ENCODE results near the gene WFDC2.
"Not testable (repeated sequence)": the region's sequence is repeated elsewhere in the genome, so short reads cannot be mapped to it uniquely, and the experiment has no call there.

Gene WFDC2

DNA sequence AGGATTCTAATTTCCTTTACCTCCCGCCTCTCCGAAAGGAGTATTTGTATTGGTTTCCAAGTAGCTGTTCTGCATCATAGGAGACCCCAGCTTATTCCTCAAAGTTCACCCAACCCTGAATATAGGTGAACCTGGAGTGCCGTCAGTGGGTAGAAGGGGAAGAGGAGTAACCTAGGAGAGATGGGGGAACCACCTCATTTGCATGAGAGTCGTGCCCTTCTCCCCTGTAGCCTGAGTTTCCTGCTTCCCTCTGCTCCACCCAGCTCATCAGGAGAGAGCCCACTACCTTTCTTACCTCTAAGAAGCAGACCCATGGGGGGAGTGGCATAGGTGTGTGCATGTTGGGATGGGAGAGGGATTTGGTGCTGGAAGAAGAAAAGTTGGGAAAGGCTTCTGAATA is 17.3 kb upstream of the WFDC2 start:
- no peak for DNase-seq (ENCODE audit: low spot score)

DNA sequence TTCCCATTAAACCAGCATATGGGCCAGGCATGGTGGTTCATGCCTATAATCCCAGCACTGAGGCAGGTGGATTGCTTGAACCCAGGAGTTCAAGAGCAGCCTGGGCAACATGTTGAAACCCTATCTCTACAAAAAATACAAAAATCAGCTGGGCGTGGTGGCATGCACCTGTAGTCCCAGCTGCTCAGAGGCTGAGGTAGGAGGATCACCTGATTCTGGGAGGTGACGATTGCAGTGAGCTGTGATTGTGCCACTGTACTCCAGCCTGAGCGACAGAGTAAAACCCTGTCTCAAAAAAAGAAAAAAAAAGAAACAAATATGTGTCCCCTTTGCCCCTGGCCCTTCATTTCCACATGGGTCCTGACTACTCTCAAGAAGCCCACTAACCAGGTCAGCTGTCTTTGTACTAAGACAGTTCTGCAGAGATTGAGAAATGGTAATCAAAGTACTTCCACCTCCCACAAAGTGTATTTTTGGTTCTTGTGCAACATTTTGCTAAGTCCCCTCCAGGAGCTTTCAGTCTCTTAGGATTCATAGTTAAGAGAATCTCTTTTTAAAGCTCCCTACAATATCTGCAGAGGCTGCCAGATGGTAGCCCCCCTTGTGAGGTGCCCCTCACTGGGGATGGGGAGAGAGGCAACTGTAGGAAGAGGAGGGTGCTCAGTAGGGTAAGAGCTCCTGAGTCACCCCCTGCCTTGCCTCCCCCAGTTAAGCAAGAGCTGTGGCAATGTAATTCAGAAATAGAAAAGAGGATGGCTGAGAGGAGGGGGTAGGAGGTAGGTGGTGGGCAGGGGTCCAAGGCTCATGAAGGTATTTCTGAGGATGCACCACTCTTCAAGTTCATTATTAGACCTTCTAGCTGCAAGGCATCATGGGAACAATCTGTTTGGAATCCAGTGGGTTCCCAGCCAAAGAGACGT is 16.5 kb upstream of the WFDC2 start:
- DNase-seq (ENCODE audit: low spot score) = no peak

DNA sequence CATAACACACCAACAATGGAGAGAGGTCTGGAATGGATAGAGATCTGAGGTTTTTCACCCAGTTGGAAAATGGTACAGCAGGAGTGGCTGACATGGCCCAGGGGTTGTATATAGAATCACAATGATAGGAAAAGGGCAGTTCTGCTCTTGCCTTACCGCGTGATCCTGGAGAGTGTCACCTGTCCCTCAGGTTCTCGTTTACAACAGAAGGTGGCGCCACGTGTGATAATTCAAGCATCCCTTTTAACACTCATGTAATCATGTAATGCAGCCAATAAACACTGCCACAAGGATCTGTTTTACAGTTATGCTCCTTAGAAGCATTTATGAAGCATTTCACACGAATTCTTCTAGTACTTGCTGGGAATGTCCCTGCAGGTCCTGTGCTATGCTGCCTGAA is 12.9 kb upstream of the WFDC2 start:
- no peak for DNase-seq (ENCODE audit: low spot score)

DNA sequence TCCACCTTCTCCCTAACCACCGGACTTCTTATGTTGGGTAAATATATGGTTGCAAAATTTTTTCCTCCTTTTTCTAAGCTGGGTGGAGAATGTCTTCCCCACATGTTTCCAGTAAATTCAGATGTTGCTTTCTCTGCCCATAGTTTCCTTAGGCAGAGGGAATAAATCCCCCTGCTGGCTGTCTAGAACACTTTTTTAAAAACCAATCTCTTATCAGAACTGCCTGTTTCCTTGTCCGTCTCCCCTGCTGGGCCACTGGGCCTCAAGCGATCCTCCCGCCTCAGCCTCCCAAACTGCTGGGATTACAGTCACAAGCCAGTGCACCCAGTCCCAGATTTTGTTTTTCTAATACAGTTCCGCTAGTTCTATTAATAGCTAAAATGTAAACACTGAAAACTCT is 9.9 kb upstream of the WFDC2 start:
- no peak for DNase-seq (ENCODE audit: low spot score)

DNA sequence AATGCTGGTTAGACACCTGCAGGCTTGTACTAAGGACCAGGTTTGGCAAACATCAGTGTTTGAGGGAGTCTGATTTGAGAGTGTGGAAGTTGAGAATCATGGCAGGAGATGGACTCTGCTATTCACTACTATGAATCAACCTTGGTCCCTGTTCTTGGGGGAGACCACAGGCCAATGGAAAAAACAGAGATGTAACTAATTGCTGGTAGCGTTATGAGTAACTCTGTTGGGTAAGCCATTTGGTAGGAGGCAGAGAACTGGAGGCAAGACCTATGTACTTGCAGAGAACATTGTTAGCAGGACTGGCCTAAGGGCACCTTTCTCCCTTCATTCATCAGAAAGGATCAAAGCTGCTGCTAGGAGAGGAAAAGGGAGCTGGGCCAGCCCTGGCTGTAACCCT is 8.3 kb upstream of the WFDC2 start:
- DNase-seq (ENCODE audit: low spot score) = no peak

DNA sequence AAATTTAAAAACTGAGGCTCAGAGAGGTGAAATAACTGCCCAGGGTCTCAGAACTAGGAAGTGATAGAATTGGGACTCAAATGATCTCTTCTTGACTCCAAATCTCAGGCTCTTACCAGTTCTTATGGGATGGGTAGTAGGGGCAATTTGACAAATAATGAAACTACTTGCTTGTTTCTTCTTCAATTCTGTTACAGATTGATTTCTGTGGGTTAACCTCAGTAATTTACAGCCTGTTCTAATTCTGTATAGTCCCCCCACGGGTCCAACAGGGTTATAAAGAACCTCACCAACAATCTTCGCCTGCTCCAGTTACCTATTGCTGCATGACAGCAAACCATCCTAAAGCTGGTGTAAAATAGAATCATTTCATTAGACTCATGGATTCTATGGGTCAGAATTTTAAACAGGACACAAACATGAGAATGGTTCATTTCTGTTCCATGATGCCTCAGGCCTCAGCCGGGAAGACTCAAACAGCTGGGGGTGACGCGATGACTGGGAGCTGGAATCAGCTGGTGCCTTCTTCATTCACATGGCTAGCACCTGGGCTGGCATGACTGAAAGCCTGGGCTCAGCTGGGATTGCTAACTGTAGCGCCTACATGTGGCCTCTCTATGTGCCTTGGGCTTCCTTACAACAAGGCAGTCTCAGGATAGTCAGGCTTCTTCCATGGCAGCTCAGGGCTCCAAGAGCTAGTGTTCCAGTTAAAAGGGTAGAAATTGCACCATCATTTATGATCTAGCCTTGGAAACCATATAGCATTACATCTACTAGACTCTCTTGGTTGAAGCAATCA is 6.6 kb upstream of the WFDC2 start:
- no peak for DNase-seq (ENCODE audit: low spot score)

DNA sequence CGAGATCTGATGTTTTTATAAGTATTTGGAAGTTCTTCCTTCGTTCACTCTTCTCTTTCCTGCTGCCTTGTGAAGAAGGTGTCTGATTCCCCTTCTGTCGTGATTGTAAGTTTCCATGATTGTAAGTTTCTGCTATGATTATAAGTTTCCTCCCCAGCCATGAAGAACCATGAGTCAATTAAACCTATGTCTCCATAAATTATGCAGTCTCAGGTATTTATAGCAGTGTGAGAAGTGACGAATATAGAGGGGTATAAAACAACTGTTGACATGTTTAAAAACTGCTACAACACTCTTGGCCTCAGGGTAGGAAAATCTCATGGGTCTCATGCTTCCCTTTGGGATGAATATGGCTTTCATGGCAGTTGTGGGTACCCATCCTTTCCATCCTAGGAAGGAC is 5.8 kb upstream of the WFDC2 start:
- no peak for DNase-seq (ENCODE audit: low spot score)

DNA sequence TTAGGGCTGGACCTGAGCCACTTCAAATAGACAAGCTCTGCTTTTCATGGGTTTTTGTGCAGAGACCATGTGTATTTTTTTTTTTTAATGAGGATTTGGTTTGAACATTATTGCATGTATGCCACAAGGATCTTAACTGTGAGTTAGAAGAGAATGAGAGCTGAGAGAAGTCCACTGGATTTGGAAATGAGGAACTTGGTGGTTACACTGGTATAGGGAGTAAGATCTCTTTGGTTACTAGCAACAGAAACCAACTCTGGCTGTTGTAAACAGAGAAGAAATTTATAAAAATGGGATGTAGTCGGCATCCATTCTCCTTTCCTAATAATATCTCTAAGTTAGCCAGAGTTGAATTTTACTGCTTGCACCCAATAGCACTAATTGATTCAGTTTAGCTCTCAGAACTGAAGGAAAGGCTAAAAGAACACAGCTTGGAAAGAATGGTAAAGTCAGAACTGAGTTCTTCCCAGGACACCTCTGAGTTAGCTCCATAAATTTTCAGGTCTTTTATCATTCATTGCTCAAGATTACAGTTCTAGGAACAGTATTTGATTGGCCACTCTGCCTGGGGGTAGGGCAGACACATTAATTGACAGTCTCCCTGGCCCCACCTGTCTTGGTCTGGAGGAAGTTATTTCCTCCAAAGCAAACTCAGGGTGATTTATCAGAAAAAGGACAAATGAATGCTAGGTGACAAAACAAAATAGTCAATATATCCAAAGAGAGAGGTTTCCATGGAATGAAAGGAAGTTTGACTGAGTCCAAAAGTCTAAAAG is 3.9 kb upstream of the WFDC2 start:
- no peak for DNase-seq (ENCODE audit: low spot score)

DNA sequence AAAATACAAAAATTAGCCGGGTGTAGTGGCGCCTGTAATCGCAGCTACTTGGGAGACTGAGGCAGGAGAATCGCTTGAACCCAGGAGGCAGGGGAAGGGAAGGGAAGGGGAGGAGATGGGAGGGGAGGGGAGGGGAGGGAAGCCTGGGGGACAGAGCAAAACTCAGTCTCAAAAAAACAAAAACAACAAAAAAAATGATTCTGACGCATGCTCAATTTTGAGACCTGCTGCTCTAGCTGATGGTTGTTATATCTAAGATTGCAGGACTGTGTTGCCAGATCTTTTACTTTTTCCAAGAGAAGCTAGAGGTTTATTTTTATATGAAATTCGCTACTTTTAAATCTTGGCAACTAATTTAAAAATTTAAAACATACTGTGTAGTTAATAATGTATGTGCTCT is 2.4 kb upstream of the WFDC2 start:
- no peak for DNase-seq (ENCODE audit: low spot score)

DNA sequence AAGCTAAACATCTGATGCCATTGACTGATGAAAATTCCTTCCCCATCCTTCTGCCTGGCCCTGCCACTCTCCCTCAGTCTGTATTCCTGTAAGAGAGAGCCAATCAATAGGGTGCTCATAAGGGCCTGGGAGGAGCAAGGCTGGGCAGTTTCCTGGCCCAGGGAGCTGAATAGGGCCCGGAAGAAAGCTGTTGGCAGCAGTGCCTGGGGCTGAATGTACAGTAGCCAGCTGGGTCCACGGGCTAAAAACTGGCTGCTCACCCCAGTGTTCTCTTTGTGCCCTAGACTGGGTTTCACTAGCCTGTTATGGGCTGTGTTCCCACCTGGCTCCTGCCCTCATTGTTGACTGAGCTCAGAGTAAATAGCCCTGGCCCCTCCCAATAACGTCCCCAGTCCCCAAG is 1.7 kb upstream of the WFDC2 start:
- DNase-seq (ENCODE audit: low spot score) = no peak

DNA sequence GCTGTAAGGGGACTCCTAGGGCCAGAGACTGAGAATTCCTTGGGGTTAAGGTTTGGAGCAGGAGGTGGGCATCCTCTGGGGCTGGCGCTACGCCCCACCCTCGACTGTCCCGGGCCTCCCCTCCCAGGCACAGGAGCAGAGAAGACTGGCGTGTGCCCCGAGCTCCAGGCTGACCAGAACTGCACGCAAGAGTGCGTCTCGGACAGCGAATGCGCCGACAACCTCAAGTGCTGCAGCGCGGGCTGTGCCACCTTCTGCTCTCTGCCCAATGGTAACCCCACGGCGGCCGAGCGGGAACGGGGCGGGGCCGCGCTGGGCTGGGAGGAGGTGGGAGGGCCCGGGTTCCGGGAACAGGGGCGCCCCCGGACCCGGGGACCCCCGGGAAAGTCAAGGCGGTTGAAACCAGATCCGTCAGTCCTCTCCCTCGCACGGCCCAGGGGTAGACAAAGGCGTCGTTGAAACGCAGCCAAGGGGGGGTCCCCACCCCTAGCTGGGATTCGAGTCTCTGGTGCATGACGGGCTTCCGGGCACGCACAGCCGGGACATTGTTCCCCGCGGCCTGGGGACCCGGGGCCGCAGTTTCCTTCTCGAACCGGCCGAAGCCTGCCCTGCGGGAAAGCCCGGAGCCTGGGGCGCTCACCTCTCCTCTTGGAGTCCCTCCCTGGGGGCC is 844 bp downstream of the WFDC2 start:
- peak; percentile 12 for DNase-seq (ENCODE audit: low spot score)

DNA sequence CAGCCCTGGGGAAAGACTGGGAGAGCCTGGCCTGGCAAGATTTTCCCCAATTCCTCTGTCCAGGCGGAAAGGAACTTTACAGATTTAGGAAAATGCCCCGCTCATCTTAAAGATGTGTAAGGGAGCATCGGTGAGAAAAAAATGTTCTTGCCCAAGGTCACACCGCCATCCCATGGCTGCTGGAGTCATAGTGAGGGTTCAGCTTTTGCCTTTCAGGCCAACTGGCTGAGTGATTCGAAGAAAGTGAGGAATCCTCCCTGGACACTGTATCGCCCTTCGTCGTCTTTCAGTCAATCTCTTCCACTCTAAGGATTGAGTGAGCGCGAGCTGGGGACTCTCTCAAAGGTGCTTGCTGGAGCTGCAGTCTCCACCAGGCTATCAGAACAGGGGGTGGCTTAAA is 1.4 kb downstream of the WFDC2 start:
- peak; percentile 12 for DNase-seq (ENCODE audit: low spot score)

DNA sequence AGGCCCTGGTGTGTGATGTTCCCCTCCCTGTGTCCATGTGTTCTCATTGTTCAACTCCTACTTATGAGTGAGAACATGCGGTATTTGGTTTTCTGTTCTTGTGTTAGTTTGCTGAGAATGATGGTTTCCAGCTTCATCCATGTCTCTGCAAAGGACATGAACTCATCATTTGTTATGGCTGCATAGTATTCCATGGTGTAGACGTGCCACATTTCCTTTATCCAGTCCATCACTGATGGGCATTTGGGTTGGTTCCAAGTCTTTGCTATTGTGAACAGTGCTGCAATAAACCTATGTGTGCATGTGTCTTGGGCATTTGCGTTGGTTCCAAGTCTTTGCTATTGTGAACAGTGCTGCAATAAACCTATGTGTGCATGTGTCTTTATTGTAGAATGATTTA is 2.7 kb downstream of the WFDC2 start:
- not testable (repeated sequence) for DNase-seq (ENCODE audit: low spot score)

DNA sequence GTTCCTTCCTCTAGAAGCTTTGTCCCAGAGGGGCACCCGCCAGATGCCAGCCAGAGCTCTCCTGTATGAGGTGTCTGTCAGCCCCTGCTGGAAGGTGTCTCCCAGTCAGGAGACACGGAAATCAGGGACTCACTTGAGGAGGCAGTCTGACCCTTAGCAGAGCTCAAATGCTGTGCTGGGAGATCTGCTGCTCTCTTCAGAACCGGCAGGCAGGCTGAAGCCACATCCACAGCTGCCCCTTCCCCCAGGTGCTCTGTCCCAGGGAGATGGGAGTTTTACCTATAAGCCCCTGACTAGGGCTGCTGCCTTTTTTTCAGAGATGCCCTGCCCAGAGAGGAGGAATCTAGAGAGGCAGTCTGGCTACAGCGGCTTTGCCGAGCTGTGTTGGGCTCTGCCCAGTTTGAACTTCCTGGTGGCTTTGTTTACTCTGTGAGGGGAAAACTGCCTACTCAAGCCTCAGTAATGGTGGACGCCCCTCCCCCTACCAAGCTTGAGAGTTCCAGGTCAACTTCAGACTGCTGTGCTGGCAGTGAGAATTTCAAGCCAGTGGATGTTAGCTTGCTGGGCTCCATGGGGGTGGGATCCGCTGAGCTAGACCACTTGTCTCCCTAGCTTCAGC is 8.1 kb downstream of the WFDC2 start:
- not testable (repeated sequence) for DNase-seq (ENCODE audit: low spot score)

DNA sequence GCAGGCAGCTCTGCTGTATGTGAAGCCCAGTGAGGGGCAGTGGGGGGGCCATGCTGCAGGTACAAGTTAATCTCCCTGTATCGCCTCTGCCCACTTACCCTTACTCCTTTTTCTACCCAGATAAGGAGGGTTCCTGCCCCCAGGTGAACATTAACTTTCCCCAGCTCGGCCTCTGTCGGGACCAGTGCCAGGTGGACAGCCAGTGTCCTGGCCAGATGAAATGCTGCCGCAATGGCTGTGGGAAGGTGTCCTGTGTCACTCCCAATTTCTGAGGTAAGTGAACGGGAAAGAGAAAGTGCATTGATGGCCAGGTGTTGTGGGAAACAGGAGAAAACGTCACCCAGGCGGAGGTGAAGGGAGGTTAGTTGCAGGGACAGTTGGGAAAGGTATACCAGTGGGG is 10.3 kb downstream of the WFDC2 start:
- no peak for DNase-seq (ENCODE audit: low spot score)

DNA sequence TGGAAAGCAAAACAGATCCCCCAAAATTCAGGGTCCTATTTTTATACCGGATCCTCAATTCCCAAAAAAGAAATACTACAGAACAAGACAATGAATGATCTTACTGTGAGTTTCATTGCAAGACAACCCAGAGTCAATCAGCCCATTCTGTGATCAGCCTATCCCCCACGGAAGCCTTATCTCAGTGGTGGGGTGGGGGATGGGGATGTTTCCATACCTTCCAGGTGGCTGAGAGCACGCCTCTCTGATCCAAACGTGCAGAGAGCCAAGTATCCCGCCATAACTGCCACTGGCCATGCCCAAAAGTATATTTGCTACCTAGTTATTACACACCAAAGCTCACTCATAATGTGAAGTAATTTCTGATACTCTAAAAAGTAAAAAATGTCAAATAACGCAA is 15.1 kb downstream of the WFDC2 start:
- DNase-seq (ENCODE audit: low spot score) = no peak

DNA sequence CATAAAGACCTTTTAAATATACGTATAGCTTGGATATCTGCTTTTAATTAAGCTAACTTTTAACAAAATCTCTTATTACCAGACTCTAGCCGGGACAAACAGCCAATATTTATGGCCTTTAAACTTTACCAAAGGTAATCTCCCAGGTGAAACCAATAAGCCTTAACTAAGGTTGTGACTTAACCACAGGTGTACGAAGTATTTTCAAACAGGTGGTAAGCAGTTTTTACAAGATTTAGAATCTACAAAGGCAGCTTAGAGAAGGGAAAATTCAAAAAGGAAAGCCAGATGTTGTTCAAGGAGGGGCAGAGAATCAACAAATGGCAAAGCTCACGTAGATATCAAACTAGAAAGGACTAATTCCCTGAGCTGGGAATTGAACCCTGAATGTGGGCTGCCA is 15.8 kb downstream of the WFDC2 start:
- no peak for DNase-seq (ENCODE audit: low spot score)

DNA sequence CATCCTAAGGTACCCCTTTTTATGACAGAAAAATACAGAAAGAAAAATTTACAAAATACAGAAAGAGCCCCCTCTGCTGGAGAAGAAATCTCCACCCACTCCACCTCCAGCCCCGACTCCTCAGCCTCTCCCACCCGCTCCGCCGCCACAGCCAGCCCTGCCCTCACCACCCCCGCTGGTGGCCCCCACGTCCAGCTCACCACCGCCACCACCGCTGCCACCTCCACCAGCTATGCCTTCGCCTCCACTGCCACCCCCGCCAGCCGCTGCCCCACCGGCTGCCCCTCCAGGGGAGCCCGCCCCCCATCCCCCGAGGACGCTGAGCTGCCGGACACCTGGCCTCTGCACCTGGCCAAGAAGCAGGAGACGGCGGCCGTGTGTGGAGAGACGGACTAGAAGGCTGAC is 17.7 kb downstream of the WFDC2 start:
- DNase-seq (ENCODE audit: low spot score) = no peak

DNA sequence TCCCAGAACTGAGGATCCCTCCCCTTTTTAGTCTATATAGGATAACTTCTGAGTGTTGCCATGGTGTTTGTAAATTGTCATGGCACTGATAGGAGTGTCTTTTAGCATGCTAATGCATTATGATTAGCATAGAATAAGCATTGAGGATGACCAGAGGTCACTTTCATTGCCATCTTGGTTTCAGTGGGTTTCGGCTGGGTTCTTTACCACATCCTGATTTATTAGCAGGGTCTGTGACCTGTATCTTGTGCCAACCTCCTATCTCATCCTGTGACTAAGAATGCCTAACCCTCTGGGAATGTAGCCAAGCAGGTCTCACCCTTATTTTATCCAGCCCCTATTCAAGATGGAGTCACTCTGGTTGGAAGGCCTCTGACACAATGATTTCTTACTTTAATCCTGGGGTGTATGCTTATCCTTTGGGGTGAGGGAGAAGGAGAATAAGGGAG is 19.6 kb downstream of the WFDC2 start:
- DNase-seq (ENCODE audit: low spot score) = no peak

DNA sequence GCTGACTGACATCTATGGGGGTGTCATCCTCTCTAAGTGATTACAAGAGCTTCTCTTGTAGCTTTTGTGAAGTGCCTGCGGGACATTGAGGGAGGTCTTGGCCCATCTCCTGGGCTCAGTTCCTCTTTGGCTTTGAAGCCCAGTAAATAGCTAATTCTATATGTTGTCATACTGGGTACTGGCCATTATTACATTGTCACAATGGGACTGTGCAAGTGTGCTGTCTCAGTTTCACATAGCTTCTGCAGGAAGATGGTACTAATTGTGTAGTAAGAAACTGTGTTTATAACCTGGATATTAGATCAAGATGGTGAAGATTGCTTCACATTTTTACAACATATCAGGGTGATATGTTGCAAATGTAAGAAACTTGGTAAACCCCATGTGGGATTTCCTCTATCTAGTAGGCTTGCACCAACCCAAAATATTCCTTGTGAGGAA is 26.0 kb downstream of the WFDC2 start:
- no peak for DNase-seq (ENCODE audit: low spot score)

DNA sequence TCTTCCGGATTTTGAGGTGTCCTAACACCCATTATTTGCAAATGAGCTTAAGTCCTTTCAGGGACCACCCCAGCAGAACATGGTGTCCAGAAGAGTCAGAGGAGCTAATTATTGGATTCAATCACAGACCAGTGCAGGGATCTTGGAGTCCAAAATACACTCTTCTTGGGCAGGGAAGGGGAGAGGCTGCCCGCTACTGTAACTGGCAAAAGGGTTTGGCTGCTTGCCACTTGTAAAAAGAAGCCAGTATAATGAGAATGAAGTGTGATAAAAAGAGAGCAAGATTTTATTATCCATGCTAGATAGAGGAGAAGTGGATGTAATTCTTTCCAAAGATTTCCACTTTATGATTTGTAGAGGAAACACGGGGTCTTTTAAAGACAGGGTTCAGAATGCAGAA is 26.6 kb downstream of the WFDC2 start:
- DNase-seq (ENCODE audit: low spot score) = no peak
